DND-41 (cell line): Measurements from ENCODE around the gene PTPRZ1.

ENCODE experiments used
- CTCF ChIP-seq: IDR thresholded peaks from 2 replicates; pipeline ENCODE4 v1.5.1; 2012; ENCODE audit warnings: borderline replicate concordance, low read length, moderate library complexity, mild to moderate bottlenecking; ENCODE audit not compliant: poor library complexity, severe bottlenecking; ENCODE audit errors: extremely low read depth
- EZH2 ChIP-seq: IDR thresholded peaks from 3 replicates; pipeline ENCODE4 v1.6.1; 2012; ENCODE audit warnings: borderline replicate concordance, low read depth, mild to moderate bottlenecking, moderate library complexity, low read length, inconsistent platforms; ENCODE audit not compliant: severe bottlenecking

GRCh38 chr7:122055073-122055472, 182.1 kb downstream of the PTPRZ1 start:
- TF ChIP-seq EZH2: no peak
- TF ChIP-seq CTCF: no peak
